MCF 10A (cell line): ENCODE data around the gene TGFB3. TPM values are rescaled to one million over a fixed set of nuclear protein-coding genes. Genes with fewer than 3 reads are reported as not detected.

Experiments
- BruUV-seq: library from RNA; stranded (reverse); fragments of 400-500 nt; replicated peaks from 2 replicates; lab custom pipeline; 2021; lab: Mats Ljungman, UMichigan
- CTCF ChIA-PET: fragments of 300-600 bp; sonication (Branson Sonifier 250); formaldehyde crosslinking; extraction: SDS; loops from one replicate; lab custom pipeline; 2021; ENCODE audit warnings: antibody characterized with exemption, inconsistent platforms; lab: Yijun Ruan, JAX
- POLR2A ChIA-PET: fragments of 300-600, 350-650 bp; sonication (Branson Sonifier 250); formaldehyde crosslinking; extraction: SDS; loops from one replicate; lab custom pipeline; 2020; ENCODE audit warnings: antibody characterized with exemption, inconsistent platforms; lab: Yijun Ruan, JAX
- DNase-seq: peaks from one replicate; pipeline ENCODE4 v3.0.0-alpha.2; 2018; ENCODE audit not compliant: unreplicated experiment
- H3K27ac Mint-ChIP-seq: one replicate; pipeline ENCODE4 v1.8.0; 2022; ENCODE audit warnings: mild to moderate bottlenecking, low read depth, mixed read lengths; ENCODE audit not compliant: unreplicated experiment
- H3K27me3 Mint-ChIP-seq: one replicate; pipeline ENCODE4 v1.8.0; 2022; ENCODE audit warnings: mixed read lengths; ENCODE audit not compliant: insufficient read depth, unreplicated experiment
- H3K36me3 Mint-ChIP-seq: one replicate; pipeline ENCODE4 v1.8.0; 2022; ENCODE audit warnings: mild to moderate bottlenecking, moderate library complexity, mixed read lengths; ENCODE audit not compliant: insufficient read depth, unreplicated experiment
- H3K4me1 Mint-ChIP-seq: one replicate; pipeline ENCODE4 v1.8.0; 2022; ENCODE audit warnings: mixed read lengths; ENCODE audit not compliant: insufficient read depth, unreplicated experiment
- H3K4me3 Mint-ChIP-seq: one replicate; pipeline ENCODE4 v1.8.0; 2022; ENCODE audit warnings: mild to moderate bottlenecking, moderate library complexity, mixed read lengths; ENCODE audit not compliant: unreplicated experiment
- H3K9me3 Mint-ChIP-seq: one replicate; pipeline ENCODE4 v1.8.0; 2022; ENCODE audit warnings: mixed read lengths; ENCODE audit not compliant: unreplicated experiment
- intact Hi-C: fragments of 100-400 bp; cut with micrococcal nuclease; formaldehyde crosslinking; loops from 2 replicates; pipeline ENCODE4 v1.14.1; 2022
- total RNA-seq: library from RNA; stranded (reverse); gene quantifications from 2 replicates; pipeline ENCODE4 v1.2.3, GENCODE V29; 2022
- TF ChIP-seq, protein P1 (sequence below): fragments of 200-600 bp; IDR thresholded peaks from one replicate; pipeline ENCODE4 v1.8.0; 2022; ENCODE audit warnings: antibody characterized with exemption, mild to moderate bottlenecking; ENCODE audit not compliant: unreplicated experiment

TGFB3 gene
- total RNA-seq, 1 experiment from 2014 or later = 1.5 TPM

DNA sequence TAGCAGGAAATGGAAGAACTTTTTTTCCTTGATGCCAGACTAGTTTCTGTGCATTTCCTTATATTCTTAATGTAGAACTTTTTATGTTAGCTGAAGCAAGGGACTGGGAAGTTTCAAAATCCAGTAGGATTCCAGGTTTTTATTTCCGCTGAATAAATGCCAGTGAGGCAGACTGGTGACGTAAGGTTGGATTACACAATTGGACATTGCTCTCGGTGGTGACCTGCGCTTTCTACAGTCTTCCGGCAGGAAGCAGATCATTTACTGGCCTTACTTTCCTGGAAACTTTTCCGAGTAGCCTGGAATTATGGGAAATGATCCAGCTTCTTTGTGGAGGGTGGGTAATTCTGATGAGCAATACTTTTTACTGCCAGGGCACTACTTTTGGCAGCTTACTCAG lies 7.3 kb upstream of the TGFB3 start:
- POLR2A ChIA-PET = interaction anchor here (1.5 kb wide), 1 partner anchor 29 kb away, joined by 3 read pairs; no protein-coding TSS in a partner anchor
- intact Hi-C loops = no loop called here
- CTCF ChIA-PET = interaction anchor here (0.6 to 3.2 kb wide), 3 partner anchors 206 to 398 kb away, joined by 3 to 10 read pairs (median 5); no protein-coding TSS in a partner anchor

DNA sequence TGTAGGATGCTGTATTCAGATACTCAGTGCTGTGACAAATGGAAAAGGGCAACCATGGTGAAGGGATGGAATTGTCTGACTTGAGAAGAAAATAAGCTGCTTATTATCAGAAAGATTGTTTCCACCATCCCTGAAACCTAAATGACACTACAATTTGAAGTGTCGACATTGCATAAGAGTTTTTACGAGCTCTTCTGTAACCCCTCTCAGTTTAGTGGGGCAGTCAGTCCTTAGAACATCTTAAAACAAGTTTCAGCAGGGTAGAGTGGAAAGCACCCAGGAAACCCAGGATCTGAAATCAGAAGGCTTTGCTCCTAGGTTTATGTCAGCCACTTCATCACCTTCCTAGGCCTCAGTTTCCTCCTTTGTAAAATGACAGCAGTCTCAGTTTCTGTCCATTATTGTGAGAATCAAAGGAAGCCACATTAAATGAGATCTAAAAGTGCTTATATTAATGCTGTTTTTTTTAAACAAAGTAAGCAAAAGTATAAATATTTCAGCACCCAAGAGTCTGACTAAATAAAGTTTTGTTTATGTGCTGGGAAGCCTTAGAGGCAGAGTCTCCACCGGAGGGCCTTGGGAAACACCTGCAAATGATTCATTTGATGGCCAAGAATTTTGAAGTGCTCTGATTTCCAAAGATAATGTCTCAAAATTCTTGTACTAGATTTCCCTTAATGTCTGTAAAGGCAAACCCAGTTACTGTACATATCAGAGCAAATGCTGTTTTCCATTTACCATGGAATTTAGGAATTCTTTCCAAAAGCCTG lies 5.6 kb upstream of the TGFB3 start:
- BruUV-seq = no TSS peak
- no peaks in the 10 kb centered on the region for H3K9me3 Mint-ChIP-seq

More for the DNA sequence above, 7.3 kb upstream of the TGFB3 start:
- TF ChIP-seq, protein P1, sequence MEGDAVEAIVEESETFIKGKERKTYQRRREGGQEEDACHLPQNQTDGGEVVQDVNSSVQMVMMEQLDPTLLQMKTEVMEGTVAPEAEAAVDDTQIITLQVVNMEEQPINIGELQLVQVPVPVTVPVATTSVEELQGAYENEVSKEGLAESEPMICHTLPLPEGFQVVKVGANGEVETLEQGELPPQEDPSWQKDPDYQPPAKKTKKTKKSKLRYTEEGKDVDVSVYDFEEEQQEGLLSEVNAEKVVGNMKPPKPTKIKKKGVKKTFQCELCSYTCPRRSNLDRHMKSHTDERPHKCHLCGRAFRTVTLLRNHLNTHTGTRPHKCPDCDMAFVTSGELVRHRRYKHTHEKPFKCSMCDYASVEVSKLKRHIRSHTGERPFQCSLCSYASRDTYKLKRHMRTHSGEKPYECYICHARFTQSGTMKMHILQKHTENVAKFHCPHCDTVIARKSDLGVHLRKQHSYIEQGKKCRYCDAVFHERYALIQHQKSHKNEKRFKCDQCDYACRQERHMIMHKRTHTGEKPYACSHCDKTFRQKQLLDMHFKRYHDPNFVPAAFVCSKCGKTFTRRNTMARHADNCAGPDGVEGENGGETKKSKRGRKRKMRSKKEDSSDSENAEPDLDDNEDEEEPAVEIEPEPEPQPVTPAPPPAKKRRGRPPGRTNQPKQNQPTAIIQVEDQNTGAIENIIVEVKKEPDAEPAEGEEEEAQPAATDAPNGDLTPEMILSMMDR = no peak
- Mint-ChIP-seq H3K36me3 (peaks cover 17% of the 10 kb centered on the region), H3K27ac (no peak overlapping the region), H3K27me3 (no peaks in the 10 kb centered on the region), H3K4me3 (no peak overlapping the region), H3K4me1 (peaks cover 10% of the 10 kb centered on the region), H3K9me3 (no peaks in the 10 kb centered on the region)
- peak; percentile 91 for DNase-seq
- BruUV-seq = no TSS peak

DNA sequence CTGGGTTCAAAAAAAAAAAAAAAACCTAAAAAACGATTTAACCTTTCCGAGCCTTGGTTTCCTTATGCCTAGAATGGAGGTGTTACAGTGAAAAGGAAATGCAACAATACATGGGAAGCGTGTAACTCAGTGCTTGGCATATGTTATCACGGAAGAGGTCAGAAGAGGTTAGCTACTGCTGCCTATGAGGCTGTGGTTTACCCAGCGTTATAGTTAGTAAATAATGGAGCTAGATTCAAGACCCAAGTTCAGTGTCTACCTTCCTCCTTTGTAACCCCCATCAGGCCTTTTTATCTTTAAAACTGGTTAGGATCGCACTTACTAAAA lies 4.6 kb upstream of the TGFB3 start:
- BruUV-seq = no TSS peak
- peaks cover 8% of the 10 kb centered on the region for H3K36me3 Mint-ChIP-seq
- no peak for DNase-seq
- H3K4me1 Mint-ChIP-seq = peaks cover 16% of the 10 kb centered on the region
- no peaks in the 10 kb centered on the region for H3K9me3 Mint-ChIP-seq
- POLR2A ChIA-PET = interaction anchor here (0.6 to 2.2 kb wide), 11 partner anchors 9 to 923 kb away, joined by 3 to 21 read pairs (median 4); partner anchors contain the start of gene ACYP1
- CTCF ChIA-PET = interaction anchor here (0.7 to 9.8 kb wide), 4 partner anchors 80 to 404 kb away, joined by 3 to 205 read pairs (median 6); no protein-coding TSS in a partner anchor
- H3K27ac Mint-ChIP-seq = peak overlapping the region; percentile 92
- intact Hi-C loops = no loop called here
- no peaks in the 10 kb centered on the region for H3K27me3 Mint-ChIP-seq
- TF ChIP-seq, protein P1 = no peak
- peak overlapping the region; percentile 87 for H3K4me3 Mint-ChIP-seq

More for the DNA sequence above, 5.6 kb upstream of the TGFB3 start:
- H3K4me3 Mint-ChIP-seq = no peak overlapping the region
- ChIA-PET CTCF (interaction anchor here (0.5 to 9.8 kb wide), 4 partner anchors 31 to 1346 kb away, joined by 3 to 205 read pairs (median 4); no protein-coding TSS in a partner anchor), POLR2A (interaction anchor here (0.5 to 1.3 kb wide), 2 partner anchors 14 to 273 kb away, joined by 3 to 4 read pairs; no protein-coding TSS in a partner anchor)
- no peaks in the 10 kb centered on the region for H3K27me3 Mint-ChIP-seq
- peaks cover 10% of the 10 kb centered on the region for H3K4me1 Mint-ChIP-seq
- peaks cover 8% of the 10 kb centered on the region for H3K36me3 Mint-ChIP-seq
- no peak overlapping the region for H3K27ac Mint-ChIP-seq
- DNase-seq = no peak
- intact Hi-C loops = no loop called here
- TF ChIP-seq, protein P1 = no peak
